Thoracic aorta (tissue), 2 donors: ENCODE data around the gene PLEKHN1. TPM values are rescaled to one million over a fixed set of nuclear protein-coding genes. Genes with fewer than 3 reads are reported as not detected.

ENCODE experiments used
- ATAC-seq: fragments of 150-250 bp; one replicate; pipeline ENCODE4 v1.8.0; 2017; ENCODE audit warnings: low read depth; ENCODE audit not compliant: insufficient number of reproducible peaks, low FRiP score
- DNase-seq: peaks from one replicate; pipeline ENCODE4 v3.0.0-alpha.2; 2020; ENCODE audit warnings: low spot score
- H3K27ac ChIP-seq, 2 donors: fragments of 200-600 bp; sonication (generic); 1 replicate in 1 of 2; 2 replicates in 1 of 2; pipeline ENCODE4 v1.5.1; 2016; ENCODE audit warnings: mild to moderate bottlenecking in 2 of 2, moderate library complexity in 2 of 2
- H3K27me3 ChIP-seq: fragments of 200-600 bp; sonication (generic); replicated peaks from 2 replicates; pipeline ENCODE4 v1.6.0; 2016; ENCODE audit warnings: mild to moderate bottlenecking; ENCODE audit not compliant: insufficient read depth
- H3K36me3 ChIP-seq: fragments of 200-600 bp; sonication (generic); one replicate; pipeline ENCODE4 v1.5.1; 2016
- H3K4me1 ChIP-seq, 2 donors: fragments of 200-600 bp; sonication (generic); 1 replicate in 1 of 2; 2 replicates in 1 of 2; pipeline versions ENCODE4 v1.5.1 to v1.6.0; 2016; ENCODE audit warnings: low read depth in 2 of 2, mild to moderate bottlenecking in 1 of 2; ENCODE audit not compliant: control insufficient read depth in 1 of 2
- H3K4me3 ChIP-seq: fragments of 200-600 bp; sonication (generic); 2 replicates; pipeline ENCODE4 v1.5.1; 2016; ENCODE audit warnings: mild to moderate bottlenecking
- H3K9me3 ChIP-seq: fragments of 200-600 bp; sonication (generic); 2 replicates; pipeline ENCODE4 v1.5.1; 2016
- total RNA-seq, 2 donors: library from RNA; depleted of rRNA; stranded (reverse); fragments of >200 nt; gene quantifications; one replicate each; pipeline versions ENCODE4 v1.1.0 to v1.2.3, GENCODE V29; 2016
- TF ChIP-seq, protein P1 (sequence below): fragments of 200-600 bp; sonication (generic); IDR thresholded peaks from one replicate; pipeline ENCODE4 v1.5.1; 2019; ENCODE audit warnings: antibody characterized with exemption

Gene PLEKHN1, protein sequence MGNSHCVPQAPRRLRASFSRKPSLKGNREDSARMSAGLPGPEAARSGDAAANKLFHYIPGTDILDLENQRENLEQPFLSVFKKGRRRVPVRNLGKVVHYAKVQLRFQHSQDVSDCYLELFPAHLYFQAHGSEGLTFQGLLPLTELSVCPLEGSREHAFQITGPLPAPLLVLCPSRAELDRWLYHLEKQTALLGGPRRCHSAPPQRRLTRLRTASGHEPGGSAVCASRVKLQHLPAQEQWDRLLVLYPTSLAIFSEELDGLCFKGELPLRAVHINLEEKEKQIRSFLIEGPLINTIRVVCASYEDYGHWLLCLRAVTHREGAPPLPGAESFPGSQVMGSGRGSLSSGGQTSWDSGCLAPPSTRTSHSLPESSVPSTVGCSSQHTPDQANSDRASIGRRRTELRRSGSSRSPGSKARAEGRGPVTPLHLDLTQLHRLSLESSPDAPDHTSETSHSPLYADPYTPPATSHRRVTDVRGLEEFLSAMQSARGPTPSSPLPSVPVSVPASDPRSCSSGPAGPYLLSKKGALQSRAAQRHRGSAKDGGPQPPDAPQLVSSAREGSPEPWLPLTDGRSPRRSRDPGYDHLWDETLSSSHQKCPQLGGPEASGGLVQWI
- under 1 TPM in 1 of 2 donors, not detected in 1; 0.27 TPM for total RNA-seq

DNA sequence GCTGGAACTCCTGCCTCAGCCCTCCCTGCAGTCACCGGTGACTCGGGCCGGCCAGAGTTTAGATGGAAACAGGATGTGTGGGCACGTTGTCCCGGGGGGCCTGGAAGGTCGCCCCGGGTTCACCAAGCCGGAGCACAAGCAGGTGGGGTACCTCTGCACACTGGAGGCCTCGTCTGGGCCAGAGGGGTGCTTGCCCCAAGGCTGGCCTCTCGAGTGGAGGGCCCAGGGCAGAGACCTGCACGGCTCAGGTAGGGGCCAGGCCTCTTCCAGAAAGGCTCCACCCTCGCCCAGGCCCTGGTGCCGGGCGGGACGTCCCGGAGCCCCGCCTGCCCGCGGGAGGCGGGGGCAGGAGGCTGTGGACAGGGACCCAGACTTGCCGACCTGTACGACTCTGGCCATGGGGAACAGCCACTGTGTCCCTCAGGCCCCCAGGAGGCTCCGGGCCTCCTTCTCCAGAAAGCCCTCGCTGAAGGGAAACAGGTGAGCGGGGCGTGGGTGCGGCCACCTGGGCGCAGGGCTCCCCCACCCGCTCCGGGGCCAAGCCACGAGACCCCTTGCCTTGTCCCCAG lies at the start of gene PLEKHN1:
Gene PLEKHN1, plus strand, starts transcription at position 348 of the 569 bp plus-strand sequence. Its CDS starts 50 bp downstream, at position 398.
- TF ChIP-seq, protein P1, sequence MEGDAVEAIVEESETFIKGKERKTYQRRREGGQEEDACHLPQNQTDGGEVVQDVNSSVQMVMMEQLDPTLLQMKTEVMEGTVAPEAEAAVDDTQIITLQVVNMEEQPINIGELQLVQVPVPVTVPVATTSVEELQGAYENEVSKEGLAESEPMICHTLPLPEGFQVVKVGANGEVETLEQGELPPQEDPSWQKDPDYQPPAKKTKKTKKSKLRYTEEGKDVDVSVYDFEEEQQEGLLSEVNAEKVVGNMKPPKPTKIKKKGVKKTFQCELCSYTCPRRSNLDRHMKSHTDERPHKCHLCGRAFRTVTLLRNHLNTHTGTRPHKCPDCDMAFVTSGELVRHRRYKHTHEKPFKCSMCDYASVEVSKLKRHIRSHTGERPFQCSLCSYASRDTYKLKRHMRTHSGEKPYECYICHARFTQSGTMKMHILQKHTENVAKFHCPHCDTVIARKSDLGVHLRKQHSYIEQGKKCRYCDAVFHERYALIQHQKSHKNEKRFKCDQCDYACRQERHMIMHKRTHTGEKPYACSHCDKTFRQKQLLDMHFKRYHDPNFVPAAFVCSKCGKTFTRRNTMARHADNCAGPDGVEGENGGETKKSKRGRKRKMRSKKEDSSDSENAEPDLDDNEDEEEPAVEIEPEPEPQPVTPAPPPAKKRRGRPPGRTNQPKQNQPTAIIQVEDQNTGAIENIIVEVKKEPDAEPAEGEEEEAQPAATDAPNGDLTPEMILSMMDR: no peak

DNA sequence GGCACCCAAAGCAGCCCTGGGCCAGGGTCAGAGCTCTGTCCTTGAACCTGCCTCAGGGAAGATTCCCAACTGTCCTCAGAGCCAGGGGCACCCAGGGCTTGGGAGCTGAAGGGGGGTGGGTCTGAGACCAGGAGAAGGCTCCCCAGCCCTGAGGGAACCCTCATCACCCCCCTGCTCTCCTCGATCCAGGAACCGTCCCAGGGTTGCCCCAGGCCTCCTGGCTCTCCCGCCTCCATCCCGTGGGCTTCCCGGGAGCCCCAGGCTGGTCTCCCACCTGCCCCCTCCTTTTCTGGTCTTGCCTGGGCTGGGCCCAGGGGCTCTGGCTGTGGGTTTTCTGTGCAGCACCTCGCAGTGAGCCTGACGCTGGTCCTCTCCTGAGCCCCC lies 49.2 kb upstream of the PLEKHN1 start:
- H3K27me3 ChIP-seq: no peaks in the 10 kb centered on the region
- H3K27ac ChIP-seq: no peak overlapping the region
- no peak overlapping the region for H3K4me3 ChIP-seq
- no peak for DNase-seq
- H3K4me1 ChIP-seq: peaks cover 3 to 29% of the 10 kb centered on the region in 2 donors
- no peaks in the 10 kb centered on the region for H3K36me3 ChIP-seq
- TF ChIP-seq, protein P1: no peak
- ATAC-seq: no peak
- H3K9me3 ChIP-seq: no peaks in the 10 kb centered on the region

More for the DNA sequence above, at the start of gene PLEKHN1:
- no peaks in the 10 kb centered on the region for H3K9me3 ChIP-seq
- no peaks in the 10 kb centered on the region for H3K36me3 ChIP-seq
- no peak for DNase-seq
- no peak for ATAC-seq
- H3K4me3 ChIP-seq: peak within 1 kb of the TSS; percentile 92
- H3K27ac ChIP-seq: peak within 1 kb of the TSS in 1 of 2 donors; percentile 48
- peaks cover 6 to 14% of the 10 kb centered on the region in 2 donors for H3K4me1 ChIP-seq
- no peaks in the 10 kb centered on the region for H3K27me3 ChIP-seq

DNA sequence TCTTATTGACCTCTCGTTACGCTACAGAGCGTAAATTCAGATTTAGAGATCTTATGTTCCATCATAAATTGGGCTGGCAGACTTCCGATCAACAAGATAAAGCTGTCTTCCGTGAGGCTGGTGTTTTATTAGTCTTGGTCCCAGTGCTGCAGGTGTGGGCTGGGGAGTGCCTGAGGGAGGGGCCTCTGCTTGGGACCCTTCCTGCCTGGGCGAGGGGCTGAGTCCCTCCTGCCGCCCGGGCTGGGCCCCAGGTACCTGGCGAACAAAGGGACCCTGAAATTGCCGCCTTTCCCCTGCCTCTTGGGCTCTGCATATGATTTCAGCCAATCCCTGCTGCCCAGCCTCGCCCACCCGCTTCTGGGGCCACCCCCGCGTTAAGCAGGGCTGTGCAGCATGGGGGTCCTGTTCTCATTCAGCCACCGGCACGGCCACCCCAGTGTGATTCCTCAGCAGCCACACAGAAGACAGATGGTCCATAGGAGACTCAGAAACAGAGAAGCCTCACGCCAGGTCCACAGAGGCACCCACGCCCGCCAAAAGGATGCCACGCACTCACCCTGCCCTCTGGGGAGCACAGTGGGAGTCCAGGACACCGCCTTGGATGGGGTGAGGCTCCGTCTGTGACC lies 48.7 kb upstream of the PLEKHN1 start:
- no peaks in the 10 kb centered on the region for H3K9me3 ChIP-seq
- H3K4me1 ChIP-seq: peaks cover 3 to 29% of the 10 kb centered on the region in 2 donors
- no peak overlapping the region for H3K27ac ChIP-seq
- DNase-seq (no peak), ATAC-seq (no peak)
- H3K4me3 ChIP-seq: no peak overlapping the region
- H3K36me3 ChIP-seq: no peaks in the 10 kb centered on the region
- no peaks in the 10 kb centered on the region for H3K27me3 ChIP-seq
- TF ChIP-seq, protein P1: no peak

DNA sequence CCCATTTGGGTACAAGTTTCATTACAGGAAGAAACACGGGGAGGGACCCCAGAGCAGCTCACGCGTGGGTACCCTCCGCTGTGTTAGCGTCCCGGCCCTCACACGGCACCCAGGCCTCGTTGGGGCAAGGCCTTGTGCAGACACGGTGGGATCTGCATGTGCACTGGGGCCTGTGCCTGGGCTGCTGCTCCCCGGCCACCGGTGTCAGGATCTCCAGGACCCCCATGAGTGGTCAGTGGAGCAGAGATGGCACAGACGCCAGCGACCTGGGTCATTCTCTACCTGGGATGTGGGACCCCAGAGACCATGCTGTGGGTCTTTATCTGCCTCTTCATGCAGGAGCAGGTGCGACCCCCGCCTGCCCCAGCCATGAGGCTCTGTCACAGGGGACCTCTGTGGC lies 47.9 kb upstream of the PLEKHN1 start:
- no peak for ATAC-seq
- TF ChIP-seq, protein P1: no peak
- H3K36me3 ChIP-seq: no peaks in the 10 kb centered on the region
- H3K4me1 ChIP-seq: peaks cover 7 to 34% of the 10 kb centered on the region in 2 donors
- no peaks in the 10 kb centered on the region for H3K9me3 ChIP-seq
- no peaks in the 10 kb centered on the region for H3K27me3 ChIP-seq
- H3K4me3 ChIP-seq: no peak overlapping the region
- no peak for DNase-seq
- no peak overlapping the region for H3K27ac ChIP-seq

DNA sequence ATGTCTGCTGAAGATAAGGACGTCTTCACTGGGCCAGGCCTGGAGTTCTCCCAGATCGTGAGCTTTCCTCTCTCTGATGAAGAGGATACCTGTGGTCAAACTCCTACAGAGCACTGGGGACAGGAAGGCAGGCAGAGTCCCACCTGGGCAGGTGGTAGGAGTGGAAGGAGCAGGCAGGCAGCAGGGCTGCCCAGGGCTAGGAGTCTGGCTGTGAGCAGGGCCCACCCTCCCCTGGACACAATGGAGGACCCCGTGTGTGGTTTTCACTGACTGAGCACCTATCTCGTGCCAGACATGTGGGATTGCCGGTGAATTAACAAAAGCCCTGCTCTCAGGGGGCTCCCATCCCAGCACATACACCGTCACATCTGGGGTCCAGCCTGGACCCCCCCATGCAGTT lies 47.4 kb upstream of the PLEKHN1 start:
- no peak for DNase-seq
- Histone ChIP-seq H3K27ac (no peak overlapping the region), H3K4me1 (peaks cover 8 to 37% of the 10 kb centered on the region in 2 donors)

More for the DNA sequence above, 47.4 kb upstream of the PLEKHN1 start:
- H3K9me3 ChIP-seq: no peaks in the 10 kb centered on the region
- TF ChIP-seq, protein P1: no peak
- H3K36me3 ChIP-seq: no peaks in the 10 kb centered on the region
- H3K4me3 ChIP-seq: no peak overlapping the region
- no peaks in the 10 kb centered on the region for H3K27me3 ChIP-seq
- ATAC-seq: no peak
